OCI-LY7 (cell line): ENCODE results near the gene ADAMTSL3. TPM values are rescaled to one million over a fixed set of nuclear protein-coding genes. Genes with fewer than 3 reads are reported as not detected.

Experiments used
- BruUV-seq: library from RNA; stranded (reverse); fragments of 400-500 nt; replicated peaks from 2 replicates; lab custom pipeline; 2021; lab: Mats Ljungman, UMichigan
- CTCF ChIA-PET: fragments of 300-600 bp; sonication (Branson Sonifier 250); formaldehyde crosslinking; loops from one replicate; lab custom pipeline; 2022; ENCODE audit warnings: antibody characterized with exemption; ENCODE audit not compliant: unreplicated experiment; lab: Charles Lee
- POLR2A ChIA-PET: fragments of 300-600 bp; sonication (Branson Sonifier 250); formaldehyde crosslinking; loops from one replicate; lab custom pipeline; 2022; ENCODE audit warnings: antibody characterized with exemption; lab: Charles Lee
- DNase-seq: peaks from one replicate; pipeline ENCODE4 v3.0.0-alpha.2; 2015; ENCODE audit warnings: low spot score
- H2AFZ ChIP-seq: fragments of 200-600 bp; sonication (generic), shearing (Covaris generic); 2 replicates; pipeline ENCODE4 v1.6.1; 2014; ENCODE audit warnings: mild to moderate bottlenecking, antibody characterized with exemption, low read length, moderate library complexity
- H3K27ac ChIP-seq: fragments of 200-600 bp; sonication (generic); 2 replicates; pipeline ENCODE4 v1.5.1; 2014; ENCODE audit warnings: mixed run types, low read depth, mild to moderate bottlenecking, moderate library complexity, low read length, inconsistent platforms; ENCODE audit not compliant: poor library complexity, severe bottlenecking
- H3K36me3 ChIP-seq: fragments of 200-600 bp; sonication (generic); 2 replicates; pipeline ENCODE4 v1.6.1; 2014; ENCODE audit warnings: mild to moderate bottlenecking, antibody characterized with exemption, low read length, moderate library complexity, mixed read lengths; ENCODE audit not compliant: insufficient read depth
- H3K4me1 ChIP-seq: fragments of 200-600 bp; sonication (generic); 2 replicates; pipeline ENCODE4 v1.5.1; 2014; ENCODE audit warnings: mild to moderate bottlenecking, low read length; ENCODE audit not compliant: insufficient read depth, poor library complexity, severe bottlenecking
- H3K4me2 ChIP-seq: fragments of 200-600 bp; sonication (generic); 2 replicates; pipeline ENCODE4 v1.6.1; 2014; ENCODE audit warnings: mild to moderate bottlenecking, low read length
- H3K4me3 ChIP-seq: fragments of 200-600 bp; sonication (generic); 2 replicates; pipeline ENCODE4 v1.5.1; 2014; ENCODE audit warnings: mild to moderate bottlenecking, low read depth, low read length; ENCODE audit not compliant: poor library complexity, severe bottlenecking
- H3K79me2 ChIP-seq: fragments of 200-600 bp; sonication (generic); 2 replicates; pipeline ENCODE4 v1.6.1; 2016; ENCODE audit warnings: low read depth, mild to moderate bottlenecking, low read length, moderate library complexity, mixed read lengths; ENCODE audit not compliant: insufficient read depth
- H3K9me2 ChIP-seq: fragments of 200-600 bp; sonication (generic); 2 replicates; pipeline ENCODE4 v1.6.1; 2016; ENCODE audit warnings: mild to moderate bottlenecking, low read length, mixed read lengths; ENCODE audit not compliant: insufficient read depth
- H3K9me3 ChIP-seq: fragments of 200-600 bp; sonication (generic); 2 replicates; pipeline ENCODE4 v1.6.1; 2014; ENCODE audit warnings: mild to moderate bottlenecking, mixed run types, low read length, mixed read lengths
- H4K20me1 ChIP-seq: fragments of 200-600 bp; sonication (generic); 2 replicates; pipeline ENCODE4 v1.6.1; 2014; ENCODE audit warnings: mild to moderate bottlenecking, antibody characterized with exemption, low read length, moderate library complexity, mixed read lengths; ENCODE audit not compliant: insufficient read depth
- CTCF ChIP-seq: fragments of 200-600 bp; sonication (generic); conservative IDR thresholded peaks from 2 replicates; pipeline ENCODE4 v1.5.1; 2014; ENCODE audit warnings: mild to moderate bottlenecking, antibody characterized with exemption, low read length, moderate library complexity, mixed read lengths
- EZH2phosphoT487 ChIP-seq: fragments of 200-600 bp; sonication (generic); IDR thresholded peaks from 2 replicates; pipeline ENCODE4 v1.6.1; 2018; ENCODE audit warnings: low read depth, borderline replicate concordance, mild to moderate bottlenecking, mixed run types, antibody characterized with exemption, low read length, moderate library complexity, mixed read lengths
- intact Hi-C: fragments of 100-400 bp; cut with micrococcal nuclease; formaldehyde crosslinking; loops from one replicate; pipeline ENCODE4 v1.10.0; 2022; ENCODE audit not compliant: unreplicated experiment
- total RNA-seq, 2 experiments: library from RNA; depleted of rRNA in 1 of 2; stranded (reverse); fragments of >200 nt in 1 of 2; shearing (Covaris generic) in 1 of 2; gene quantifications; 2 replicates each; pipeline ENCODE4 v1.2.3, GENCODE V29; 2014 to 2022

Gene ADAMTSL3
- total RNA-seq, 2 experiments from 2014 or later: not detected

GRCh38 chr15:83982748-83983147 is 328.8 kb downstream of the ADAMTSL3 start:
- no peak overlapping the region for H3K27ac ChIP-seq
- DNase-seq: no peak
- no peak overlapping the region for H3K4me3 ChIP-seq
- no peak overlapping the region for H3K4me2 ChIP-seq
- no peaks in the 10 kb centered on the region for H3K79me2 ChIP-seq
- intact Hi-C loops: loop anchor here (5.0 kb wide), 1 partner anchor 775 kb away; the partner anchor contains the start of gene HDGFL3
- peaks cover 28% of the 10 kb centered on the region for H3K4me1 ChIP-seq
- TF ChIP-seq EZH2phosphoT487 (no peak), CTCF (no peak)
- no peak overlapping the region for H2AFZ ChIP-seq
- H3K36me3 ChIP-seq: no peaks in the 10 kb centered on the region
- CTCF ChIA-PET: interaction anchor here (0.8 kb wide), 1 partner anchor 9 kb away, joined by 3 read pairs; no protein-coding TSS in a partner anchor
- no peaks in the 10 kb centered on the region for H3K9me3 ChIP-seq
- H3K9me2 ChIP-seq: no peaks in the 10 kb centered on the region
- POLR2A ChIA-PET: interaction anchor here (0.8 kb wide), 1 partner anchor 9 kb away, joined by 3 read pairs; no protein-coding TSS in a partner anchor
- no TSS peak for BruUV-seq
- H4K20me1 ChIP-seq: no peaks in the 10 kb centered on the region

GRCh38 chr15:83983634-83984458 is 329.9 kb downstream of the ADAMTSL3 start:
- CTCF ChIA-PET: interaction anchor here (0.5 to 0.8 kb wide), 3 partner anchors 9 to 153 kb away, joined by 3 to 4 read pairs (median 3); no protein-coding TSS in a partner anchor
- intact Hi-C loops: loop anchor here (5.0 kb wide), 1 partner anchor 777 kb away; the partner anchor contains the start of gene HDGFL3
- Histone ChIP-seq H3K4me3 (peak overlapping the region; percentile 39), H3K9me3 (no peaks in the 10 kb centered on the region), H3K4me1 (peaks cover 28% of the 10 kb centered on the region), H3K9me2 (no peaks in the 10 kb centered on the region), H3K4me2 (peak overlapping the region; percentile 66), H3K36me3 (no peaks in the 10 kb centered on the region), H3K27ac (peak overlapping the region; percentile 49), H3K79me2 (no peaks in the 10 kb centered on the region), H4K20me1 (no peaks in the 10 kb centered on the region), H2AFZ (peak overlapping the region; percentile 88)
- POLR2A ChIA-PET: interaction anchor here (0.7 to 2.3 kb wide), 5 partner anchors 9 to 234 kb away, joined by 3 to 13 read pairs (median 6); no protein-coding TSS in a partner anchor
- peak; percentile 43 for DNase-seq
- TF ChIP-seq EZH2phosphoT487: no peak
- TF ChIP-seq CTCF: no peak
- no TSS peak for BruUV-seq
